Measurements from ENCODE around the gene TMEM138.
"Not testable (repeated sequence)": the region's sequence is repeated elsewhere in the genome, so short reads cannot be mapped to it uniquely, and the experiment has no call there.

TMEM138 gene

GRCh38 chr11:61368646-61369045 lies 6.5 kb downstream of the TMEM138 start:
- DNase-seq, result no peak

GRCh38 chr11:61369372-61370348 lies 7.5 kb downstream of the TMEM138 start:
- DNase-seq, result no peak

DNA sequence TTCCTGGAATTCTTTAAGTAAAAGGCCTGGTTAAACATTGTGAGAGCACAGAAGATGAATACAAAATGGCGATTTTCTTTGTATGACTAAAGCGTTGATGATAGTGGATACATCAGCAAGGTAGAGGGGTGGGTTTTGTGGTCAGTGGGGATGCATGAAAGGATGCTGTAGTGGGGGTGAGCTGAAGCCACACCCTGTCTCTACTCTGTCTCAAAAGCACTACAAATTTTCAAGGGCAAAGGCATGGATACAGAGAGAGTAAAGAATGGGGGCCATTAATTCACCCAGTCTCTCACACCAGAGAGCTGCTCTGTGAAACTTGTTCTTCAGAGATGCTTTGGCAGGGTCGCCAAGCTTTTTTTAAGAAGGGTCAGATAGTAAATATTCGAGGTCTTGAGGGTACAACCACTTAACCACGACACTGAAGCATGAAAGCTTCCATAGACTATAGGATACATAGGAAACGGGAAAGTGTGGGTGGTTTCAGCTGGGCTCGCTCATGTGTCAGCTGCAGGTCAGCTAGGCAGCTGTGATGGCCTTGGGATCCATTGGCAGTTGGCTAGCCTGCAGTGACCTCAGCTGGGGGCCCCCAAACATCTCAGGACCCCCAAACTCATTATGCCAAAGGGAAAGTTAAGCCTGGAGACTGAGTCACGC lies 8.3 kb downstream of the TMEM138 start:
- DNase-seq, result no peak

GRCh38 chr11:61372659-61373420 lies 10.7 kb downstream of the TMEM138 start:
- no peak for DNase-seq

- DNase-seq, result no peak
These were observed 13.6 kb downstream of the TMEM138 start for GRCh38 chr11:61375761-61376108.

- DNase-seq, result no peak
These were observed 15.4 kb downstream of the TMEM138 start for GRCh38 chr11:61377461-61378160.

DNA sequence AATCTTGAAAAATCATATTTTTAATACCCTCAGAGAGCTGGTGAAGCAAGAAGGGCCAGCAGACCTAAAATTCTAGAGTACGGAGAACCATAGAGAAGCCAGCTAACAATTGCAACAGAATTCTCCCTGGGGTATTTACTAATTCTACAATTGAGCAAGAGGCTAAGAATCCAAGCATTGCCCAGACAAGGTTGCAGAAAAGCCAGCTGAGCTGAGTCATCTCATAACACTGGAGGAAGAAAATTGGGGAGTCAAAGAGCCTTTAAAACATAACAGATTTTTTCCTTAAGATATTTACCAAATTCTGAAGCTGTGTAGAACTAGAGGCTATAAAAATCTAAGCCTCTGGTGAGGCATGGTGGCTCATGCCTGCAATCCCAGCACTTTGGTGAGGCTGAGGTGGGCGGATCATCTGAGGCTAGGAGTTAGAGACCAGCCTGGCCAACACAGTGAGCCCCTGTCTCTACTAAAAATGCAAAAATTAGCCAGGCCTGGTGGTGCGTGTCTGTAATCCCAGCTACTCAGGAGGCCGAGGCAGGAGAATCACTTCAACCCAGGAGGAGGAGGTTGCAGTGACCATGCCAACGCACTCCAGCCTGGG lies 16.6 kb downstream of the TMEM138 start:
- DNase-seq, result no peak

DNA sequence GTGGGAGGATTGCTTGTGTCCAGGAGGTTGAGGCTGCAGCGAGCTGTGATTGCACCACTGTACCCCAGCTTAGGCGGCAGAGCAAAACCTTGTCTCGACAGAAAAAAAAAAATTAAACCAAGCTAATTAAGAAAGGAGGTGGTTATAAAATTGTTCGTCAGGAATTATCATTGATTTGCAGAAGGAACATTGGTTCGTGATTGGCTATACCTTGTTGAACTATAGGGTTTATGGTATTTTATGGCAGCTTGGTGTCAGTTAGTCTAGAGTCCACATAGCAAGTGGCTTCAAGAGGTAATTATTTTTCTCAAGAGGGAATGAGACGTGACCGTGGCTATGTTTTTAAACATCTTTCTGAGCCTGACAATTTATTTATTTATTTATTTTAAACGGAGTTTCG lies 18.7 kb downstream of the TMEM138 start:
- no peak for DNase-seq

DNA sequence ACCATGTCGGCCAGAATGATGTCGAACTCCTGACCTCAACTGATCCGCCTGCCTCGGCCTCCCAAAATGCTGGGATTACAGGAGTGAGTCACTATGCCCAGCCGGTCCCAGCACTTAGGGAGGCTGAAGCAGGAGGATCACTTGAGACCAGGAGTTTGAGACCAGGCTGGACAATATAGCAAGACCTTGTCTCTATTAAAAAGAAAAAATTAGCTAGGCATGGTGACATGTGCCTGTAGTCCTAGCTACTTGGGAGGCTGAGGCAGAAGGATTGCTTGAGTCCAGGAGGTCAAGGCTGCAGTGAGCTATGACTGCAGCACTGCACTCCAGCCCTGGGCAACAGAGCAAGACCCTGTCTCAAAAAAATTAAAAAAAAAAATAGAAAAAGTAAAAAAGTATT lies 21.7 kb downstream of the TMEM138 start:
- not testable (repeated sequence) for DNase-seq

GRCh38 chr11:61384271-61385242 lies 22.4 kb downstream of the TMEM138 start:
- DNase-seq, result no peak

GRCh38 chr11:61390161-61390560 lies 28.0 kb downstream of the TMEM138 start:
- no peak for DNase-seq

DNA sequence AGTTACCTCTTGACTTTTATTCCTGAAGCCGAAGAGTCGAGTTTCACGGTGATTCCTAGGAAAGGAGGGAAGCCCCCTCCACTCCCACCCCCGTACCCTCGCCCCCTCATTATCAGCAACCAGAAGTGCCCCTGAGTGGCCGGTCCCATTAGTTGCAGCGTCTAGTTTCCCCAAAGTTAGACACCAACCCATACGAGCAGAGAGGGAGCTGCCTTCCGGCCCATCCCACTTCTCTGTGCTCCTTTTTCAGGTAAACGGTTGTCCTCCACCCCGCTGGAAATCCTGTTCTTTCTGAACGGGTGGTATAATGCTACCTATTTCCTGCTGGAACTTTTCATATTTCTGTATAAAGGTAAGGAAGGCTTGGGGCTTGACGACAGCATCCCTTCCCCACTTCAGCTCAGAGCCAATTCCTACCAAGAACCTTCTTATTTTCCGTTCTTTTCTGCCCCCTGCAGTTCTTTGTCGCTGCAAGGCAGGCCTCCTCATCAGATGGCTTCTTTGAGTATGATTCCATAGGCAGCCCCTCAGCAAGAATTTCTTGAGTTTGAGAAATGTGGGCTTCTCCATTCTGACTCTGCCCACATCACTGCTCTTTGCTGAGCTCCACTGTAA lies 30.9 kb downstream of the TMEM138 start:
- DNase-seq, result no peak

DNA sequence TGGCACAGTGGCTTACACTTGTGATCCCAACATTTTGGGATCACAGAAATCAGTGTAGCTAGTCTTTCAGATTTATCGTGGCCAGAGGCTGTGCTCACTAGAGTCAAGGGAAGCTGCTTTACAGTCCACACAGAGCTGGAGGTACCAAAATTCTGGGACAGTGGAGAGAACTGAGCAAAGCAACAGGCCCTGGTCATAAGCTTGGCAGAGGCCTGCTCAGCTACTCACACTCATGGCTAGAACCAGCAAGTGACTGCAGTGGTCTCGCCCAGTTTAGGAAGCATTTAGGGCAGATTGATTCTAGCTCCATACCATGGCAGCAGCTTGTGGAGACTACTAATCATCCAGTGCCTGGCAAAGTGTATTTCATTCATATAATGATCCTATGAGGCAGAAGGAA lies 39.0 kb downstream of the TMEM138 start:
- no peak for DNase-seq

GRCh38 chr11:61401573-61401972 lies 39.4 kb downstream of the TMEM138 start:
- DNase-seq, result no peak

- DNase-seq, result no peak
These were observed 41.5 kb downstream of the TMEM138 start for GRCh38 chr11:61403658-61404057.

DNA sequence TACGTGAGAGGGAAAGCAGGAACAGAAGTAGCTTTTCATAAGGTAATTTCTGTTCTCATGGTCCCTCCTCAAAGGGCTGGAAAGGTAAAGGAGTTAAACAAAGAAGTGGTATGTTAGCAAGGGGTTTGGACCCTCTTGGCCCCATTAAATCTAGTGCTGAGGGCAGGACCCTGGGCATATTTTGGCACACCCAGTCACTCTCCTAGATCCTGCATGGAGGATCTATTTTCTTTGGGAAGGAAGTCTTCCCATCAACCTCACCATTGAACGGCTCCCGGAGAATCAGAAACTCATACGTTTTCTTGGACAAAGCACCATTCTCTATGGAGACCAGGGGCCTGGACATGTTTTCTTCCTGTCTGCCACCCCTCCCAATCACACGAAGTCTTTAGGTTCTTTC lies 41.9 kb downstream of the TMEM138 start:
- no peak for DNase-seq

DNA sequence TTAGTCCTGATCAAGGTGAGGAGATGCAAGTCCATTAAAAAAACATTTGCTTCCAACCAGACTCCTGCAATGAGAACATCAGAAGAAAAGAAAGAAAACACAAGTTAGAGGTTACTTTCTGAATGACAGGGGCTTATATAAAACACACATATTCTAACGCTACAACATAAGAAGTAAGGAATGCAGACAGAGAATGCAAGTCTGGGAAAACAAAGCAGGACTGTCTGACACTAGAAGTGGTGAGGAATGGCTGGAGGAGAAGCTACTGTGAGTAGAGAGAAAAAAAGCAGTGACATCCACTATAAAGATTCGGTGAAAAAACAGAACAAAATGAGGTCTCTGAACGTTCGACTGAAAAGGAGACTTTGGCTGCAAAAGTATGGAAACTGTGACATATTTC lies 42.5 kb downstream of the TMEM138 start:
- DNase-seq, result no peak

- no peak for DNase-seq
These were observed 43.9 kb downstream of the TMEM138 start for GRCh38 chr11:61406067-61406466.

GRCh38 chr11:61406991-61407728 lies 45.0 kb downstream of the TMEM138 start:
- DNase-seq, result no peak

DNA sequence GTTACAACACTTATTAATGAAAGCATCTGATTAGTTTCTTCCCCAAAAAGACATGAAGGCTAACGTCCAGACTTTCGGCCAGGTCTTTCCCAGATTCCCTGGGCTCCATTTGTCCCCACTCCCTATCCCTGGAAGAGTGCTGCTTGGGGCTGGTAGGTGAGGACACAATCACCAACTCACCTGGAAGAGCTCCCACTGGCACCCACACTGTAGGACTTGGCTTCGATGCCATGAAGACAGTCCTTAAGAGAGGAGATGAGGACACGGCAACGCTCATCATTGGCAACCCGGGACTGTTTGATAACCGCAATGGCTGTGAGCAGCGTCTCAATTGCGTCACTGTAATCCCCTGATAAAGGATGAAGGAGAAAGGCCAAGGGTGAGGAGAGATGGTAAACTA lies 49.4 kb downstream of the TMEM138 start:
- no peak for DNase-seq

Measured in NCI-H1105 (cell line).